Brain microvascular endothelial cell (primary cell): Measurements from ENCODE around the gene PNMA8B.

Experiments
- DNase-seq: peaks from one replicate; pipeline ENCODE4 v3.0.0-alpha.2; 2020
- H3K27ac ChIP-seq: fragments of 250-450 bp; sonication (Bioruptor Pico); 2 replicates; pipeline ENCODE4 v1.5.1; 2020; ENCODE audit warnings: mild to moderate bottlenecking, moderate library complexity
- H3K27me3 ChIP-seq: fragments of 250-450 bp; sonication (Bioruptor Pico); replicated peaks from 2 replicates; pipeline ENCODE4 v1.5.1; 2020; ENCODE audit warnings: mild to moderate bottlenecking
- H3K36me3 ChIP-seq: fragments of 250-450 bp; sonication (Bioruptor Pico); replicated peaks from 2 replicates; pipeline ENCODE4 v1.5.1; 2020; ENCODE audit warnings: mild to moderate bottlenecking
- H3K4me3 ChIP-seq: 2 replicates; pipeline ENCODE4 v1.5.1; 2011; ENCODE audit warnings: low read depth, mild to moderate bottlenecking, control low read depth, low read length, moderate library complexity
- CTCF ChIP-seq: IDR thresholded peaks from 2 replicates; pipeline ENCODE4 v1.5.1; 2011; ENCODE audit warnings: low read depth, mild to moderate bottlenecking, moderate library complexity, low read length, control low read depth, inconsistent platforms; ENCODE audit errors: missing control alignments
- in situ Hi-C: cut with HindIII; loops from 2 replicates; pipeline ENCODE4 v1.10.0; 2017; ENCODE audit warnings: low sequenced_read_pairs, low pct_ligation_motif_present

The PNMA8B gene

DNA sequence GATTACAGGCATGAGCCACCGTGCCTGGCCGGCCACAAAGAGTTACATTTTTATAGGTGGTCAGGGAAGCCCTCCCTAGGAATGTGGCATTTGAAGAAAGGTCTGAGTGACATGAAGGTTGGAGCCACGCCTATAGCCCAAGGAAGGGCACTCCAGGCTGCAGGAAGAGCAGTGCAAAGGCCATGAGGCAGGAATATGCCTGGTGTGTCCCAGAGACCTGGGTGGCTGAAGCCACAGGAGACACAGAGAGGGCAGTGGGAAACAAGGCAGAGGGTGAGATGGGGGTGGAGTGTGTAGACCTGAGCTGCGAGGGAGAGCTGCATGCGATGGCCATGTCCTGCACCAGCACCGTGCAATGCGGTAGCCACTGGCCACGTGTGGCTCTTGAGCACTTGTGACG, 4.9 kb downstream of the PNMA8B start:
- H3K27ac ChIP-seq: no peak overlapping the region
- no peak for DNase-seq
- TF ChIP-seq CTCF: no peak
- no peak overlapping the region for H3K4me3 ChIP-seq
- H3K36me3 ChIP-seq: no peaks in the 10 kb centered on the region
- in situ Hi-C loops: no loop called here
- no peaks in the 10 kb centered on the region for H3K27me3 ChIP-seq

- in situ Hi-C loops: no loop called here
- H3K27me3 ChIP-seq: no peaks in the 10 kb centered on the region
- H3K4me3 ChIP-seq: no peak overlapping the region
- H3K27ac ChIP-seq: no peak overlapping the region
- H3K36me3 ChIP-seq: no peaks in the 10 kb centered on the region
- DNase-seq: peak; percentile 71
- peak; percentile 62 for TF ChIP-seq CTCF
These were observed 6.0 kb downstream of the PNMA8B start for GRCh38 chr19:46489445-46490272.

DNA sequence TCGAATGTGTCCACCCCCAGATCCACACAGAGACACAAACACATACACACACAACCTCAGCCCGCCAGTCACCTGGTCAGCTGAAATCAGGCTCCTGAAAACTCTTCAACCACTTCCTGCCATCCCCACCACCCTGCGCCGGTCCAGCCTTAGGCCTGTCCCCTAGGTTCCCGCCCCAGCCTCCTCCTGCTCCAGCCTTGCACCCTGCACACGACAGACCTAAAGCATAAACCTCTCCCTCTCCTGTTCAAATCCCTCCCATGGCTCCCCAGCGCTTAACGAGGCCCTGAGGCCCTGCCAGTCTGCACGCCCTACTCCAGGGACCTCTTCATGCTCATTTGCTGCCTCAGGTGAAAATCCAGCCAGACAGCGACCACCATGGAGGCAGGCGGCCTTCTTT, 7.1 kb downstream of the PNMA8B start:
- no peak for TF ChIP-seq CTCF
- no peak overlapping the region for H3K4me3 ChIP-seq
- in situ Hi-C loops: no loop called here
- H3K27me3 ChIP-seq: no peaks in the 10 kb centered on the region
- no peak for DNase-seq
- H3K36me3 ChIP-seq: no peaks in the 10 kb centered on the region
- H3K27ac ChIP-seq: no peak overlapping the region

- peak overlapping the region; percentile 43 for H3K4me3 ChIP-seq
- in situ Hi-C loops: no loop called here
- no peak overlapping the region for H3K27ac ChIP-seq
- no peaks in the 10 kb centered on the region for H3K36me3 ChIP-seq
- peak; percentile 42 for DNase-seq
- TF ChIP-seq CTCF: peak; percentile 95
- H3K27me3 ChIP-seq: no peaks in the 10 kb centered on the region
These were observed 7.7 kb downstream of the PNMA8B start for GRCh38 chr19:46487802-46488445.

DNA sequence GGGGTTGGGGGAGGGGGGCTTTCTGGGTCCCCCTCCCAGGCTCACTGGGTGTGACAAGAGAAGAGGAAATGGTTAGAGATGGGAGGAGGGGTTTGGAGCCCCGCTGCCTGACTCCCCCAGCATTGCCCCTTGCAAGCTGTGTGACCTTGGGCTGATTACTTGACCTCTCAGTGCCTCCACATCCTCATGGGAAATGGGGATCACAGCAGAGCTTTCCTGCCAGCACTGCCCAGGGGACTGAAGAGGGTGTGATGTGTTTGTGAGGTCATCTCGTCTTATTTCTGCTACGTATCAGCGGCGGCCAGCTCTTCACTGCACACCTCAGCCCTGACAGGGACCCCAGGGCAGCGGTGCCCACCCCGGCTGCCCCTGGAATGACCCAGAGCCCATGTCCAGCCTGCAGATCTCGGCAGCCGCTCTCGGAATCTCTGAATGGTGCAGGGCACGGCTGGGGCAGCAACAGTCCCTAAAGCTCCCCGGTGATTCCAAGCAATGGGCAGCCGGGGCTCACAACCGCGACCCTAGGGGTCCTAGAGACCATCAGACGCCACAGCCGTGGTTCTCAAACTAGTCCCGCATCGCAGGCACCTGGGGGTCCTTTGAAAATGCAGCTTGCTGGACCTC, 8.4 kb downstream of the PNMA8B start:
- no peak for TF ChIP-seq CTCF
- Histone ChIP-seq H3K36me3 (no peaks in the 10 kb centered on the region), H3K27ac (no peak overlapping the region), H3K27me3 (no peaks in the 10 kb centered on the region), H3K4me3 (peak overlapping the region; percentile 43)
- in situ Hi-C loops: no loop called here
- no peak for DNase-seq
